HG03066 (cell line): ENCODE results near the gene FAM210B.
A peak's percentile ranks its signal among the peaks of the same experiment; 100 is the strongest.
"Not testable (repeated sequence)": the region's sequence is repeated elsewhere in the genome, so short reads cannot be mapped to it uniquely, and the experiment has no call there.

ENCODE experiments used
- ATAC-seq: cut with Tn5 transposase; IDR thresholded peaks from one replicate; pipeline ENCODE4 v1.9.1; 2021; ENCODE audit warnings: low read depth; ENCODE audit not compliant: unreplicated experiment

The FAM210B gene

GRCh38 chr20:56391596-56392131, 32.9 kb downstream of the FAM210B start:
- ATAC-seq = peak; percentile 35

GRCh38 chr20:56392132-56392880, 33.5 kb downstream of the FAM210B start, which contains the start of the genes AURKA and CSTF1:
AURKA (minus strand) TSS chr20:56392215; CDS start chr20:56388197, 4,018 bp downstream.
CSTF1 (plus strand) TSS chr20:56392645; CDS start chr20:56395553, 2,908 bp downstream.
- peak; percentile 92 for ATAC-seq

- no peak for ATAC-seq
These were observed 34.2 kb downstream of the FAM210B start for GRCh38 chr20:56392881-56393482.

GRCh38 chr20:56393653-56394052, 34.9 kb downstream of the FAM210B start:
- no peak for ATAC-seq

- no peak for ATAC-seq
These were observed 36.4 kb downstream of the FAM210B start for GRCh38 chr20:56395166-56395565.

GRCh38 chr20:56400001-56400640, 41.3 kb downstream of the FAM210B start:
- ATAC-seq = no peak

GRCh38 chr20:56403465-56403864, 44.7 kb downstream of the FAM210B start:
- no peak for ATAC-seq

GRCh38 chr20:56405356-56405755, 46.6 kb downstream of the FAM210B start:
- ATAC-seq = not testable (repeated sequence)

- no peak for ATAC-seq
These were observed 48.1 kb downstream of the FAM210B start for GRCh38 chr20:56406910-56407309.

- ATAC-seq = no peak
These were observed 50.7 kb downstream of the FAM210B start for GRCh38 chr20:56409521-56409920.

GRCh38 chr20:56409956-56410355, 51.2 kb downstream of the FAM210B start:
- no peak for ATAC-seq

- ATAC-seq = not testable (repeated sequence)
These were observed 52.5 kb downstream of the FAM210B start for GRCh38 chr20:56411287-56411686.

GRCh38 chr20:56411759-56412472, 53.1 kb downstream of the FAM210B start, which contains the start of gene CASS4:
CASS4 (plus strand) TSS chr20:56412260; CDS start chr20:56412459, 199 bp downstream.
- peak; percentile 57 for ATAC-seq

GRCh38 chr20:56412473-56412790, 53.7 kb downstream of the FAM210B start:
- ATAC-seq = no peak

GRCh38 chr20:56412949-56413348, 54.2 kb downstream of the FAM210B start:
- ATAC-seq = no peak

- ATAC-seq = no peak
These were observed 56.3 kb downstream of the FAM210B start for GRCh38 chr20:56414842-56415765.

GRCh38 chr20:56417402-56417801, 58.6 kb downstream of the FAM210B start:
- no peak for ATAC-seq

GRCh38 chr20:56417911-56418310, 59.1 kb downstream of the FAM210B start:
- no peak for ATAC-seq
